ENCODE data around the gene HSCB.
"Not testable (repeated sequence)": the region's sequence is repeated elsewhere in the genome, so short reads cannot be mapped to it uniquely, and the experiment has no call there.

DNA sequence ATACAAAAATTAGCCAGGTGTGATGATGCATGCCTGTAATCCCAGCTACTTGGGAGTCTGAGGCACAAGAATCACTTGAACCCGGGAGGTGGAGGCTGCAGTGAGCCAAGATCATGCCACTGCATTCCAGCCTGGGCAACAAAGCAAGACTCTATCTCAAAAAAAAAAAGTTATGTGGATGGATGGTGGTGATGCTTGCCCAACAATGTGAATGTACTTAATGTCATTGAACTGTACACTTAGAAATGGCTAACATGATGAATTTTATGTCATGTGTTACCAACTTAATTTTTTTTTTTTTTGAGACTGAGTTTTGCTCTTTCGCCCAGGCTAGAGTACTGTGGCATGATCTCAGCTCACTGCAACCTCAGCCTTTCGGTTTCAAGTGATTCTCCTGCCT, 12.7 kb downstream of the HSCB start:
- TF ChIP-seq, protein P1, sequence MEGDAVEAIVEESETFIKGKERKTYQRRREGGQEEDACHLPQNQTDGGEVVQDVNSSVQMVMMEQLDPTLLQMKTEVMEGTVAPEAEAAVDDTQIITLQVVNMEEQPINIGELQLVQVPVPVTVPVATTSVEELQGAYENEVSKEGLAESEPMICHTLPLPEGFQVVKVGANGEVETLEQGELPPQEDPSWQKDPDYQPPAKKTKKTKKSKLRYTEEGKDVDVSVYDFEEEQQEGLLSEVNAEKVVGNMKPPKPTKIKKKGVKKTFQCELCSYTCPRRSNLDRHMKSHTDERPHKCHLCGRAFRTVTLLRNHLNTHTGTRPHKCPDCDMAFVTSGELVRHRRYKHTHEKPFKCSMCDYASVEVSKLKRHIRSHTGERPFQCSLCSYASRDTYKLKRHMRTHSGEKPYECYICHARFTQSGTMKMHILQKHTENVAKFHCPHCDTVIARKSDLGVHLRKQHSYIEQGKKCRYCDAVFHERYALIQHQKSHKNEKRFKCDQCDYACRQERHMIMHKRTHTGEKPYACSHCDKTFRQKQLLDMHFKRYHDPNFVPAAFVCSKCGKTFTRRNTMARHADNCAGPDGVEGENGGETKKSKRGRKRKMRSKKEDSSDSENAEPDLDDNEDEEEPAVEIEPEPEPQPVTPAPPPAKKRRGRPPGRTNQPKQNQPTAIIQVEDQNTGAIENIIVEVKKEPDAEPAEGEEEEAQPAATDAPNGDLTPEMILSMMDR (conservative IDR thresholded peaks at IDR 0.05; ENCODE audit: low read depth, low read length), result not testable (repeated sequence)
- TF ChIP-seq EZH2 (IDR thresholded peaks at IDR 0.05; ENCODE audit: borderline replicate concordance, low read depth, low read length, poor library complexity, severe bottlenecking), result not testable (repeated sequence)
